ENCODE results near the gene IRF6.

GRCh38 chr1:209749205-209749604, 56.7 kb downstream of the IRF6 start:
- TF ChIP-seq CTCF (IDR thresholded peaks at IDR 0.05) (no peak), POLR2A (IDR thresholded peaks at IDR 0.05) (no peak)

Data from esophagus squamous epithelium (tissue), 4 donors.